GM12872 (cell line): ENCODE results near the gene KCNMA1.

Experiments
- TF ChIP-seq, protein P1 (sequence below): IDR thresholded peaks from 3 replicates; pipeline ENCODE4 v1.5.1; 2011; ENCODE audit warnings: low read depth, mild to moderate bottlenecking, low read length, moderate library complexity; ENCODE audit not compliant: insufficient read depth

The KCNMA1 gene

GRCh38 chr10:77024461-77024860 lies 613.1 kb downstream of the KCNMA1 start:
- TF ChIP-seq, protein P1, sequence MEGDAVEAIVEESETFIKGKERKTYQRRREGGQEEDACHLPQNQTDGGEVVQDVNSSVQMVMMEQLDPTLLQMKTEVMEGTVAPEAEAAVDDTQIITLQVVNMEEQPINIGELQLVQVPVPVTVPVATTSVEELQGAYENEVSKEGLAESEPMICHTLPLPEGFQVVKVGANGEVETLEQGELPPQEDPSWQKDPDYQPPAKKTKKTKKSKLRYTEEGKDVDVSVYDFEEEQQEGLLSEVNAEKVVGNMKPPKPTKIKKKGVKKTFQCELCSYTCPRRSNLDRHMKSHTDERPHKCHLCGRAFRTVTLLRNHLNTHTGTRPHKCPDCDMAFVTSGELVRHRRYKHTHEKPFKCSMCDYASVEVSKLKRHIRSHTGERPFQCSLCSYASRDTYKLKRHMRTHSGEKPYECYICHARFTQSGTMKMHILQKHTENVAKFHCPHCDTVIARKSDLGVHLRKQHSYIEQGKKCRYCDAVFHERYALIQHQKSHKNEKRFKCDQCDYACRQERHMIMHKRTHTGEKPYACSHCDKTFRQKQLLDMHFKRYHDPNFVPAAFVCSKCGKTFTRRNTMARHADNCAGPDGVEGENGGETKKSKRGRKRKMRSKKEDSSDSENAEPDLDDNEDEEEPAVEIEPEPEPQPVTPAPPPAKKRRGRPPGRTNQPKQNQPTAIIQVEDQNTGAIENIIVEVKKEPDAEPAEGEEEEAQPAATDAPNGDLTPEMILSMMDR: no peak

DNA sequence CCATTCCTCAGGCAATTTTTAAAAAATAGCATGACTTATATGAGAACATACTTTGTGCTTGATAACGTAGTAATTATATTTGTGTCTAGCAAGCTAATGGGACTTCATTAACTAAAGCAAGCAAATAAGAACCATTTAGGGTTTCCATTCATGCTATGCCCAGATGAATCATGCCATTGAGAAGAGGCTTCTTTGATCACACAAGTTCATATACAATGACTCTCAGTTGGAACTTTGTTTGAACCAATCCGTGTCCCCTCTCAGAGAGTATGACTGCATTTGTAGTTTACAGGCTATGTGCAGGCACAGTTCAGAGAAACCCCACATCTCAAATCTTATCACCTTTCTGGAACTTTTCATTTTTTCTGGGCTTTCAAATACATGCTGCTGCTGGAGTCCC lies 614.2 kb downstream of the KCNMA1 start:
- TF ChIP-seq, protein P1: no peak

GRCh38 chr10:77022671-77023070 lies 614.9 kb downstream of the KCNMA1 start:
- TF ChIP-seq, protein P1: no peak

GRCh38 chr10:77021966-77022490 lies 615.6 kb downstream of the KCNMA1 start:
- TF ChIP-seq, protein P1: no peak

- TF ChIP-seq, protein P1: no peak
Observed at GRCh38 chr10:77020426-77021040, 617.1 kb downstream of the KCNMA1 start.

GRCh38 chr10:77016855-77017254 lies 620.8 kb downstream of the KCNMA1 start:
- TF ChIP-seq, protein P1: no peak

DNA sequence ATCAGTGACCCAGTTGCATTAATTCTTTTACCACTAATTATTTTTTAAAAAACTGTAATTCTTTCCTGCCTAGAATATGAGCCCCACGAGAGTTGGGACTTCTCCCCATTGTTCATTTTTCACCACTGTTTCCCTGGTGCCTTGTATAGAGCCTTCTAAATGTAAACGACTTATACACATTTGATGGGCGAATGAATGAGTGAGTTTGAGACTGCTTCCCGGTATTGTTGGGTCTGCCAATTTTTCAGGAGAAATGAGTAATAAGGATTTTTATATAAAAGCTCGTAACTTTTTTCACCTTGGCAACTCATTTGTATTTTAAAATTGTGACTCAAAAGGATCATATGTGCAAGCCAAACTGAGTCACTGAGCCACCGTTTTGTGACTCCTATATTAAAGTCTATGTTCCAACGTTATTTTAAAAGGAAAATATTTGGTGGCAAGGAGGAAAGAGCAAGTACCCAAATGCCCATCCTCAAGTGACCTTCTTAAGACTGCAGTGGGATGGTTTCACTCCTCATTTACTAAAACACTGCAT lies 621.3 kb downstream of the KCNMA1 start:
- TF ChIP-seq, protein P1: no peak
